ENCODE measurements around the gene ALG5.

Gene ALG5

GRCh38 chr13:36979361-36980050 lies 19.6 kb downstream of the ALG5 start:
- Mint-ChIP-seq H3K4me3 (no peak overlapping the region), H3K4me1 (no peaks in the 10 kb centered on the region), H3K36me3 (ENCODE audit: low read depth) (peaks cover 46% of the 10 kb centered on the region), H3K27ac (no peak overlapping the region), H3K27me3 (ENCODE audit: low read depth) (no peaks in the 10 kb centered on the region), H3K9me3 (peaks cover 3% of the 10 kb centered on the region)
- TF ChIP-seq, protein P1, sequence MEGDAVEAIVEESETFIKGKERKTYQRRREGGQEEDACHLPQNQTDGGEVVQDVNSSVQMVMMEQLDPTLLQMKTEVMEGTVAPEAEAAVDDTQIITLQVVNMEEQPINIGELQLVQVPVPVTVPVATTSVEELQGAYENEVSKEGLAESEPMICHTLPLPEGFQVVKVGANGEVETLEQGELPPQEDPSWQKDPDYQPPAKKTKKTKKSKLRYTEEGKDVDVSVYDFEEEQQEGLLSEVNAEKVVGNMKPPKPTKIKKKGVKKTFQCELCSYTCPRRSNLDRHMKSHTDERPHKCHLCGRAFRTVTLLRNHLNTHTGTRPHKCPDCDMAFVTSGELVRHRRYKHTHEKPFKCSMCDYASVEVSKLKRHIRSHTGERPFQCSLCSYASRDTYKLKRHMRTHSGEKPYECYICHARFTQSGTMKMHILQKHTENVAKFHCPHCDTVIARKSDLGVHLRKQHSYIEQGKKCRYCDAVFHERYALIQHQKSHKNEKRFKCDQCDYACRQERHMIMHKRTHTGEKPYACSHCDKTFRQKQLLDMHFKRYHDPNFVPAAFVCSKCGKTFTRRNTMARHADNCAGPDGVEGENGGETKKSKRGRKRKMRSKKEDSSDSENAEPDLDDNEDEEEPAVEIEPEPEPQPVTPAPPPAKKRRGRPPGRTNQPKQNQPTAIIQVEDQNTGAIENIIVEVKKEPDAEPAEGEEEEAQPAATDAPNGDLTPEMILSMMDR (IDR thresholded peaks at IDR 0.05; ENCODE audit: unreplicated experiment in 3 of 3), result no peak

GRCh38 chr13:36975172-36975571 lies 24.0 kb downstream of the ALG5 start:
- TF ChIP-seq, protein P1 (IDR thresholded peaks at IDR 0.05; ENCODE audit: unreplicated experiment in 3 of 3), result no peak
- Mint-ChIP-seq H3K9me3 (peaks cover 19% of the 10 kb centered on the region), H3K36me3 (ENCODE audit: low read depth) (peaks cover 63% of the 10 kb centered on the region), H3K4me1 (no peaks in the 10 kb centered on the region), H3K27ac (no peak overlapping the region), H3K4me3 (no peak overlapping the region), H3K27me3 (ENCODE audit: low read depth) (no peaks in the 10 kb centered on the region)

GRCh38 chr13:36973621-36974295 lies 25.4 kb downstream of the ALG5 start:
- TF ChIP-seq, protein P1 (IDR thresholded peaks at IDR 0.05; ENCODE audit: unreplicated experiment in 3 of 3), result no peak
- Mint-ChIP-seq H3K27me3 (ENCODE audit: low read depth) (no peaks in the 10 kb centered on the region), H3K4me3 (no peak overlapping the region), H3K27ac (no peak overlapping the region), H3K9me3 (peaks cover 19% of the 10 kb centered on the region), H3K4me1 (no peaks in the 10 kb centered on the region), H3K36me3 (ENCODE audit: low read depth) (peaks cover 62% of the 10 kb centered on the region)

DNA sequence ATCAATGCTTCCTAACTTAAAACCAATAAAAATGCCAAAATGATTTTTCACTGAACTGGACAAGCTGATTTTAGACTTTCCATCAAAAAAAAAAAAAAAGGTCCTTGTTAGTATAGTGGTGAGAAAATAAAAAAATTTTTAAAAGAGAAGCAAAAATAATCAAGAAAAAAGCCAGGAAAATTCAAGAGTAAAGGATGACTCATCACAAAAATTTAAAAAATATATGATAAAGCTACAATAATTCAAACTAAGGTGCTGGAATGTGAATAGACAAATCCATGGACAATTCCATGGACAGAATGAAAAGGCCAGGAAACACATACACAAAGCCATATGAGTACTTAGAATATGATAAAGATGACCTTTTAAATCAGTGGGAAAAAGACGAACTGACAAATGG lies 26.1 kb downstream of the ALG5 start:
- no peaks in the 10 kb centered on the region for H3K4me1 Mint-ChIP-seq
- TF ChIP-seq, protein P1 (IDR thresholded peaks at IDR 0.05; ENCODE audit: unreplicated experiment in 3 of 3), result no peak
- H3K9me3 Mint-ChIP-seq, result peaks cover 19% of the 10 kb centered on the region
- no peak overlapping the region for H3K4me3 Mint-ChIP-seq
- H3K27me3 Mint-ChIP-seq (ENCODE audit: low read depth), result no peaks in the 10 kb centered on the region
- peaks cover 68% of the 10 kb centered on the region for H3K36me3 Mint-ChIP-seq (ENCODE audit: low read depth)
- H3K27ac Mint-ChIP-seq, result no peak overlapping the region

DNA sequence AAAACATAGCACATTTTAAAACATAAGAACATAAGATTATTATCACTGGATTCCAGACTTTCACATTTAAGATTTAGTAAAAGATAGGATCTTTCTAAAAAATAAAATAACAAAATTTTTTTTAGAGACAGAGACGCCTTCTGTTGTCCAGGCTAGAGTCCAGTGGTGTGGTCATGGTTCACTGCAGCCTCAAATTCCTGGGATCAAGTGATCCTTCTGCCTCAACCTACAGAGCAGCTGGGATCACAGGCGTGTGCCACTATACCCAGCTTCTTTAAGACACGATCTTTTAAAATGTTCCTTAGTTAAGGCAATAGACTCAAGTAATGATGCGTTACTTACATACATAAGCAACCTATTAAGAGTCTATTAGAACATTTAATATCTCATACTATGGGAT lies 32.7 kb downstream of the ALG5 start:
- Mint-ChIP-seq H3K27me3 (ENCODE audit: low read depth) (no peaks in the 10 kb centered on the region), H3K4me3 (no peak overlapping the region), H3K36me3 (ENCODE audit: low read depth) (peaks cover 57% of the 10 kb centered on the region), H3K4me1 (no peaks in the 10 kb centered on the region), H3K9me3 (no peaks in the 10 kb centered on the region), H3K27ac (no peak overlapping the region)
- TF ChIP-seq, protein P1 (IDR thresholded peaks at IDR 0.05; ENCODE audit: unreplicated experiment in 3 of 3), result no peak

GRCh38 chr13:36965767-36966166 lies 33.4 kb downstream of the ALG5 start:
- H3K27me3 Mint-ChIP-seq (ENCODE audit: low read depth), result no peaks in the 10 kb centered on the region
- no peak overlapping the region for H3K4me3 Mint-ChIP-seq
- H3K9me3 Mint-ChIP-seq, result no peaks in the 10 kb centered on the region
- TF ChIP-seq, protein P1 (IDR thresholded peaks at IDR 0.05; ENCODE audit: unreplicated experiment in 3 of 3), result no peak
- no peaks in the 10 kb centered on the region for H3K4me1 Mint-ChIP-seq
- no peak overlapping the region for H3K27ac Mint-ChIP-seq
- H3K36me3 Mint-ChIP-seq (ENCODE audit: low read depth), result peaks cover 53% of the 10 kb centered on the region

Data from nephron (organoid).